ENCODE measurements around the gene ARHGEF33.

DNA sequence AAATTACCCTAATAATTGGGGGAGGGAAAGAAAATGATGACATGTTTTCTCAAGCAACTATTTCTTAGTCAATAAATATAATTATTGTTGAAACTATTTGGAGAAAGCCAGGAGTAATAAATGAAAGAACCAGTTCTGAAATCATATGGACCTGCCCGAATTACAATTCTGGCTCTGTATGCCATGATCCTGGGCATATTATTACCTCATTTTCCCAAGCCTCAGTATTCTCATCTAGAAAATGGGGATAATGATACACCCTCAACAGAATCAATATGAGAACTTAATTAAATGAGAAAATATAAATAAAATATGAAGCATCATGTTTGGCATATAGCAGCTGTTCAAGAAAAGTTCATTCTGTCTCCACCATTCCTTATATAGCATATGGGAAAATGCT lies 22.9 kb downstream of the ARHGEF33 start:
- TF ChIP-seq SUZ12 (IDR thresholded peaks at IDR 0.05) = no peak
- TF ChIP-seq TARDBP (IDR thresholded peaks at IDR 0.05) = no peak
- no peak for TF ChIP-seq FOXM1 (IDR thresholded peaks at IDR 0.05; ENCODE audit: borderline replicate concordance)
- TF ChIP-seq FOXA1 (IDR thresholded peaks at IDR 0.05) = no peak
- no peak for TF ChIP-seq ZNF384 (IDR thresholded peaks at IDR 0.05)
- no peak for TF ChIP-seq SP1 (IDR thresholded peaks at IDR 0.05)
- TF ChIP-seq, protein P1, sequence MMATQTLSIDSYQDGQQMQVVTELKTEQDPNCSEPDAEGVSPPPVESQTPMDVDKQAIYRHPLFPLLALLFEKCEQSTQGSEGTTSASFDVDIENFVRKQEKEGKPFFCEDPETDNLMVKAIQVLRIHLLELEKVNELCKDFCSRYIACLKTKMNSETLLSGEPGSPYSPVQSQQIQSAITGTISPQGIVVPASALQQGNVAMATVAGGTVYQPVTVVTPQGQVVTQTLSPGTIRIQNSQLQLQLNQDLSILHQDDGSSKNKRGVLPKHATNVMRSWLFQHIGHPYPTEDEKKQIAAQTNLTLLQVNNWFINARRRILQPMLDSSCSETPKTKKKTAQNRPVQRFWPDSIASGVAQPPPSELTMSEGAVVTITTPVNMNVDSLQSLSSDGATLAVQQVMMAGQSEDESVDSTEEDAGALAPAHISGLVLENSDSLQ (IDR thresholded peaks at IDR 0.05) = no peak
- no peak for TF ChIP-seq ARNT (IDR thresholded peaks at IDR 0.05)
- no peak for TF ChIP-seq ELF4 (IDR thresholded peaks at IDR 0.05)
- no peak for TF ChIP-seq NFRKB (IDR thresholded peaks at IDR 0.05)
- TF ChIP-seq CTBP1 (IDR thresholded peaks at IDR 0.05; ENCODE audit: borderline replicate concordance) = no peak

Measured in HEK293T (cell line).